Raji (cell line): ENCODE results near the gene FGD3.

Experiments used
- POLR2A ChIP-seq: IDR thresholded peaks from 2 replicates; pipeline ENCODE4 v1.6.1; 2011; ENCODE audit warnings: low read depth, low read length, control low read depth; ENCODE audit not compliant: insufficient read depth

The FGD3 gene

DNA sequence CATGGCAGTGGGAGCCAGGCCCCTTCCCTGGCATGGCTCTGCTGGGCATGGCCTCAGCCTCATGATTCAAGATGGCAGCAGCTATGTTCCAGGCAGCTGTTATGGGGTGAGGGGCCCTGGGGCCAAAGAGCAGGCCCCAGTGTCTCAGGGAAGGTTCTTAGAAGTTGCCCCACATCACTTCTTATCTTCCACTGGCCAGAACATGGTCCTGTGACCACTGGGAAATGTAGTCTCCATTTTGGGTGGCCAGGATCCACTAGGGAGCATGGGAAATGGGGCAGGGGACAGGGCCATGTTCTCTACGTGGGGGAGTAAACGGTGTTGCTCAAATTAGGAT, 129.4 kb downstream of the FGD3 start:
- TF ChIP-seq POLR2A: no peak

DNA sequence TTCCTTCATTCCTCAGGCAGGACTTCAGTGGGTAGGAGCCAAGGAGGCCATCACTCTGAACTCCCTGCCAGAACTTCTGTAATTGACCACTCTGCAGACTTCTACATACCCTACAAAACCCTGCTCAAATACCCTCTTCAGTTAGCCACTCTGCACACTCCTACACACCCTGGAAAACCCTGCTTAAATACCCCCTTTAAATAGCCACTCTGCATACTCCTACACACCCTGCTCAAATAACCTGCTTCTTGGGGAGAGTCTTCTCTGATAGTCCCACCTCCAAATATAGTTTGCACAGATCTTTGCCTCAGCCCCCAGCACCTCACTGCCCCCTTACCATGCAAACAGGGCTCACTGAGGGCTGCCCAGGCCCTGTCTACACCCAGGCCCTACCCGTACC, 130.0 kb downstream of the FGD3 start:
- no peak for TF ChIP-seq POLR2A

DNA sequence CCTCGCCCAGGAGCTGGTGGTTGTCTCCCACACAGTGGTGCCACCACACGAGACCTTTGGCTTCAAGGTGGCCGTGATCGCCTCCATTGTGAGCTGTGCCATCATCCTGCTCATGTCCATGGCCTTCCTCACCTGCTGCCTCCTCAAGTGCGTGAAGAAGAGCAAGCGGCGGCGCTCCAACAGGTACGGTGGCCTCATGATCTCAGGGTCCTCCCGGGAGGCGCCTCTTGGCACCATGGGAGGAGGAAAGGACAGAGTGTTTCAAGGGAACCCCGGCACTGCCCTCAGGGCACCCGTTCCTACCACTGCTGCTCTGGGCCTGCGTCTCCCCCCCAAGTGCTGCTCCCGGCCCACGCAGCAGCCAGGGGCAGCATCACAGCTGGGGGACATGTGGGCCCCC, 130.5 kb downstream of the FGD3 start:
- no peak for TF ChIP-seq POLR2A

DNA sequence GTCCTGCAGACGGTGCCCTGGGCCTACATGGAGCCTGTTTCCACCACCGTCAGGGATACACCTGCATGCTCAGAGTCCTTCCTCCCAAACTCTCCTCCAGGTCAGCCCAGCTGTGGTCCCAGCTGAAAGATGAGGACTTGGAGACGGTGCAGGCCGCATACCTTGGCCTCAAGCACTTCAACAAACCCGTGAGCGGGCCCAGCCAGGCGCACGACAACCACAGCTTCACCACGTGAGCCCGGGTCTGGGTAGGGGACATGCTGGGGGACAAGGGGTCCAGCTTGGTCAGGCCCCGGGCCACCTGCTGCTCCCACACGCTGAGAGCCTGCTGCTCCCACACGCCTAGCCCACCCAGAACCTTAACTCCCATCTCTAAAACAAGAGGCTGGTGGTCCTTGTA, 132.0 kb downstream of the FGD3 start:
- no peak for TF ChIP-seq POLR2A

DNA sequence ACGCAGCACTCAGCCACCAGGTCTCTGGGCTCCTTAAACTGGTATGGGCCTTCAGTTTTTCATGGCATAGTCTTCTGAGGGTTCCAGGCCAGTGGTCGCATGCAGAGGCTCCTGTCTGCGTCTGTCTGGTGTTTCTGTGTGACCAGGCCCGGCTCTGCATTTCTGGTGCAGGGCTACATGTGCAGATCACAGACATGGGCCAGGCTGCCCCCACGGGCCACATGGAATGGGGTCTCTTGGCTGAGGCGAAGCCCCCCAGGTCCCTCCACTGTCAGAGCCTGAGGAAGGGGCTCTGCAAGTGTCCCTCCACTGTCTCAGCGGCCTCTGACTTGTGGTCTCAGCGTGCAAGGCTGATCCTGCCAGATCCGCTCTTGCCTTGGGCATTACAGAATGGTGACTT, 133.1 kb downstream of the FGD3 start:
- no peak for TF ChIP-seq POLR2A

DNA sequence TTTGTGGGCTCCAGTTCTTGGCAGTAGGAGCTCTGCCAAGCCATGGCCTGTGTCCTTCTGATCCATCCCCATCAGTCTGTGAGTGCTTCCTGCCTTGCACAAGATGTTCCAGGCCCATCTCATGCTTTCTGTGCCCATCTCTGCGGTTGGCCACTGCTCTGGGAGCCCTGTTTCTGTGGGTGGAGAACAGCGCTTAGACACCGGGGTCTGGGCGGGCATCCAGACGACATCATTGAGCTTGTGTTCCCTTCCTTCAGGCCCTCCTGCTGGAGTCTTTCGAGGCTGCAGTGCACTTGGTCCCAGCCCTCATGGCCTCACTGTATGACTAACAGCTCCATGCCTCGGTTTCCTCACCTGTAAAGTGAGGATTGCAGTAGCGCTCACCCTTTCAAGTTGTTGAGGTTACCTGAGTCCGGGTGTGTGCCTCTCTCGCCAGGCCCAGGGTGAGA, 133.8 kb downstream of the FGD3 start:
- no peak for TF ChIP-seq POLR2A

DNA sequence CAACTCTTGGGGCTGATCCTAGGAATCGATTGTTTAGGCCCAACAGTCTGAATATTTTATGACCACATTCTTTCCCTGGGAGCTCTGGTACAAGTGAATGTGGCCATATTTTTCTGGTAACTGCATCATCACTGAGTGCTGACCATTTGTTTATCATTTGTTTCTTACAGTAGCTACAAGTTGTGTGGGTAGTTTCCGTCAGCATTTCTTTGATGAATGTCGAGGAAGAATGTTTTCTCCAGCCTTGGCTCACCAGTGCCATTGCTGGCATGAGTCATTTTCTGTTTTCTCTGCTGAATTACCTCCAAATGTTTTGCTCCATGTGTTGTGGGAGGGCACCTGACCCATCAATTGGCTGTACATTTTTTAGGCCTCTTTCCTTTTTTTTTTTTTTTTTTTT, 134.6 kb downstream of the FGD3 start:
- TF ChIP-seq POLR2A: no peak

DNA sequence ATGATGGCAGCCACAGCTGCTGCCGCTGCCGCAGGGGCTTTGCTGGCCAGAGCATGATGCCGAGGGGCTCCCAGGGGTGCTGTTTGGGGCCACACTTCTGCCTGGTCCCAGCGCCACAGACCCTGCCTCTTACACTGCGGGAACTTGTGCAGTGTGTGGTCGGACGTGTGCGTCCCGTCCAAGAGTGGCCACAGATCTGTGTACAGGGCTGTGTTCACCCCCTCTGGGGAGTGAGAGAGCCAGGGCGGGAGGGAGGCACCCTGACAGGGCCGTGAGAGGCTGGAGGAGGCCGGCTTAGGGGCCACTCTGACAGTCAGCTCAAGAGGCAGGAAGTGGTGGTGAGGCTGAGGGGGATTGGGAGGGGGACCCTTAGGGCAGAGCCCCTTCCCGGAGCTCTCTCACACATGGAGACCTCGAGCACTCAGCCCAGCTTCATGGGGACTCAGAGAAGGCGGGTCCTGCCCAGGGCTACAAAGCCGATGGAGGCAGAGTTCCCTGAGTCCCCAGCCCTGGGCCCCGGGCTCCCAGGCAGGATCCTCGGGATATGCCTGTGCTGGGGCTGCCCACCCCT, 135.6 kb downstream of the FGD3 start:
- TF ChIP-seq POLR2A: no peak

DNA sequence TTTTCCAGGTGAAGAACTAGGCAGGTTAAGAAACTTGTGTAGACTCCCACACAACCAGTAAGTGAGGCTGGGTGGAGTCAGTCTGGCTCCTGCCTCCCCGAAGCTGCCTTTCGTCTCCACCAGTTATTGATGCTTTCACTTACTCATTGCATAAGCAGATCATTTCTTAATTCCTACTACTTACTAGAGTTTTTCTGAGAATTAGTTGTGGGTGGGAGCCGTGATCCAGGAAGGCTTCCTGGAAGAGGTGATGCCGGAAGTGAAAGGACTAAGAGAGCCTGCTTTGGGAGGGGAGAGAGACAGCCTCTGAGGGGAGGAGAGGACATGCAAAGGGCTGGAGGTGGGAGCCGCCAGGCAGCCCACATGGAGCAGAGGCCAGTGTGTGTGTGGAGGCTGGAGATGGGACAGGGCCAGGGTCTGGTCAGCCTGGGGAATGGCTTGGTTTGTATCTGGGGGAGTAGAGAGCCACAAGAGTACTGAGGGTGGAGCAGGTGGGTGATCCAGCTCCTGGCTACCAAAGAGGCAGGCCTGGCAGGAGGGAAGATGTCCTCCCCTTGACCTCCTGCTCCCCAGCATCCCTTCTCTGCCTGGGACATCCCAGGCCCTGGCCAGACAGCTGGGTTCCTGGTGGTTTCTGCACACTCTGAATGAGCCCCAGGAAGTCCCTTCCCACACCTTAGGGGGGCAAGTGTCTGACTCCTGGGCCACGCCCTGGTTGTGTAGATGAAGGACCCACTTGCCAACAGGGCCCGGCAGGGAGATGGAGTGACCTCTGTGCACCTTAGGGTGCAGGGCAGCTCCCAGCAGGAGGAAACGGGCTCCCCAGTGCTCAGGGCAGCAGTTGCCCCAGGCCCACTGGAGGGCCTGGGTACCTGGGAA, 136.5 kb downstream of the FGD3 start:
- TF ChIP-seq POLR2A: no peak

DNA sequence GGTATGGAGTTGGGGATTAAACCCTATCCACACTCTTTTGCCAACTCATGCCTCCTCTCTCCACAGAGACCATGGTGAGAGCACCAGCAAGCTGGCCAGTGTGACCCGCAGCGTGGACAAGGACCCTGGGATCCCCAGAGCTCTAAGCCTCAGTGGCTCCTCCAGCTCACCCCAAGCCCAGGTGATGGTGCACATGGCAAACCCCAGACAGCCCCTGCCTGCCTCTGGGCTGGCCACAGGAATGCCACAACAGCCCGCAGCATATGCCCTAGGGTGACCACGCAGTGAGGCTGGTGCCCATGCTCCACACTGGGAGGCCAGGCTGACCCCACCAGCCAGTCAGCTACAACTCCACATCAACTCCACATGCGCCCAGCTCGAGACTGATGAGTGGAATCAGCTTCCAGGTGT, 137.2 kb downstream of the FGD3 start:
- TF ChIP-seq POLR2A: no peak

DNA sequence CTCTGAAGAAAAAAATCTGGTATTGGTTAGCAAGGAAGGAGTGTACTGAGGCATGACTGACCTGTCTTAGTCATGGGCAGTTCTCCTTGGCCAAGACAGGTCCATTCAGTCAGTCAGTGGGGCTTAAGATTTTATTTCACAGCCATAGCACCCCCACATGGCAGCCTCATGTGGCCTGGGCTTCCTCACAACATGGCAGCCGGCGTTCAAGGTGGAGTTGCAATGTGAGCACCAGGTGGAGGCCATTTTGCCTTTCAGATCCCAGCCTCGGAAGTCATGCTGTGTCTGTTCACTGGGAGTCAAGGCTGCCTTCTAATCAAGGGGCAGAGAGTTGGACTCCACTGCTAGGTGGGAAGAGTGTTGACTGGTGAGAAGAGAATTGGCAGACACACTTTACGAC, 138.4 kb downstream of the FGD3 start:
- TF ChIP-seq POLR2A: no peak
